ENCODE measurements around the gene ROBO3. TPM values are rescaled to one million over a fixed set of nuclear protein-coding genes. Genes with fewer than 3 reads are reported as not detected.

Gene ROBO3
- total RNA-seq, 1 experiment from 2014 or later = 6.2 TPM

- Histone ChIP-seq H3K9me3 (no peaks in the 10 kb centered on the region), H3K4me1 (0 out of 2 replicates have a peak, but pooled peaks cover 4% of the 10 kb centered on the region), H3K4me3 (ENCODE audit: low read depth, low read length) (no peak overlapping the region), H3K36me3 (ENCODE audit: control insufficient read depth, insufficient read depth, low read length) (no peaks in the 10 kb centered on the region), H3K27me3 (replicated peaks; ENCODE audit: control insufficient read depth, insufficient read depth, low read length) (peaks cover 4% of the 10 kb centered on the region)
- peak in 1 of 2 experiments; percentile 24 for DNase-seq
- intact Hi-C loops (cut with micrococcal nuclease; ENCODE audit: unreplicated experiment) = no loop called here
- CTCF ChIA-PET = interaction anchor here (1.2 to 1.6 kb wide), 9 partner anchors 9 to 206 kb away, joined by 4 to 37 read pairs (median 10); partner anchors contain the start of genes CCDC15, NRGN, SIAE and SPA17
- H3K9me3 Mint-ChIP-seq (ENCODE audit: unreplicated experiment) = no peaks in the 10 kb centered on the region
- TF ChIP-seq, protein P1, sequence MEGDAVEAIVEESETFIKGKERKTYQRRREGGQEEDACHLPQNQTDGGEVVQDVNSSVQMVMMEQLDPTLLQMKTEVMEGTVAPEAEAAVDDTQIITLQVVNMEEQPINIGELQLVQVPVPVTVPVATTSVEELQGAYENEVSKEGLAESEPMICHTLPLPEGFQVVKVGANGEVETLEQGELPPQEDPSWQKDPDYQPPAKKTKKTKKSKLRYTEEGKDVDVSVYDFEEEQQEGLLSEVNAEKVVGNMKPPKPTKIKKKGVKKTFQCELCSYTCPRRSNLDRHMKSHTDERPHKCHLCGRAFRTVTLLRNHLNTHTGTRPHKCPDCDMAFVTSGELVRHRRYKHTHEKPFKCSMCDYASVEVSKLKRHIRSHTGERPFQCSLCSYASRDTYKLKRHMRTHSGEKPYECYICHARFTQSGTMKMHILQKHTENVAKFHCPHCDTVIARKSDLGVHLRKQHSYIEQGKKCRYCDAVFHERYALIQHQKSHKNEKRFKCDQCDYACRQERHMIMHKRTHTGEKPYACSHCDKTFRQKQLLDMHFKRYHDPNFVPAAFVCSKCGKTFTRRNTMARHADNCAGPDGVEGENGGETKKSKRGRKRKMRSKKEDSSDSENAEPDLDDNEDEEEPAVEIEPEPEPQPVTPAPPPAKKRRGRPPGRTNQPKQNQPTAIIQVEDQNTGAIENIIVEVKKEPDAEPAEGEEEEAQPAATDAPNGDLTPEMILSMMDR (IDR thresholded peaks at IDR 0.05; ENCODE audit: insufficient read depth in 1 of 2, low read depth in 1 of 2, low read length in 1 of 2, severe bottlenecking in 1 of 2, unreplicated experiment in 1 of 2) = no peak
- POLR2A ChIA-PET = interaction anchor here (1.5 kb wide), 1 partner anchor 253 kb away, joined by 5 read pairs; the partner anchor contains the start of gene TBRG1
- H3K36me3 Mint-ChIP-seq (ENCODE audit: insufficient read depth, unreplicated experiment) = no peaks in the 10 kb centered on the region
- H3K4me1 Mint-ChIP-seq (ENCODE audit: low read depth, unreplicated experiment) = peaks cover 12% of the 10 kb centered on the region
- no TSS peak for BruUV-seq (replicated peaks)
- no peak overlapping the region for H3K27ac Mint-ChIP-seq (ENCODE audit: unreplicated experiment)
- H3K4me3 Mint-ChIP-seq (ENCODE audit: unreplicated experiment) = peak overlapping the region; percentile 80
- peaks cover 22% of the 10 kb centered on the region for H3K27me3 Mint-ChIP-seq (ENCODE audit: insufficient read depth, unreplicated experiment)
Measured at GRCh38 chr11:124875401-124875800, 10.2 kb downstream of the ROBO3 start.

DNA sequence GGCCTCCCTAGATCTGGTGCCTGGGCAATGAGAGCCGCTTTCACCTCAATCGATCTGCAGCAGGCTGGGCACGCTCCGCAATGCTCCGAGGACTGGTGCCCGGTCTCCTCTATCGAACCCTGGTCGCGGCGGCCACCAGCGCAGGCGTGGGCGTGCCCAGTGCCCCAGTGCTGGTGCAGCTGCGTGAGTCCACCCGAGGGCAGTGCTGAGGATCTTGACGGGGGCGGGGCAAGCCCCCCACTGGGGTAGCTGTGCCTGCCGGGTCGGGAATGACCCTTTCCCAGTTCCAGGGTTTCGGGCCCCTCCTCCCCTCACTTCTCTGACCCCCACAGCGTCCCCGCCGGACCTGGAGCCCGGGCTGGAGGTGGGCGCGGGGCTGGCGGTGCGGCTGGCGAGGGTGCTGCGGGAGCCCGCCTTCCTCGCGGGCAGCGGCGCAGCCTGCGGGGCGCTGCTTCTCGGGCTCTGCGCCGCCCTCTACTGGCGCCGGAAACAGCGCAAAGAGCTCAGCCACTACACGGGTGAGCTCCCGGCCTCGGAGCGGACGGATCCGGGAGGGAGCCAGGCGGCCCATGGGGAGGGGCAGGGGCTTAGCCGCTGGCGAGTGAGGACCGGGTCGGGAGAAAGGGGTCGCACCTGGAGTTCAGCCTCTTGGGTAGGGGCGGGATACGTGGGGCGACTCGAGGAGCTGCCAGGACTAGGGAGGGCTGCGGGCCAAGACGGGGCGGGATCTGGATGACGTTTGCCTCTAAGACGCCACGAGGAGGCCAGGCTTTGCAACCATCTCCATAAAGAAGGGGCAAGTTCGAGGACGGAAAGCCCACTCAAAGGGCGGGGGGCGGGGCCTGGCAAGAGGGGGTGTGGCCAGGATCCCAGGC lies 10.9 kb downstream of the ROBO3 start:
- intact Hi-C loops (cut with micrococcal nuclease; ENCODE audit: unreplicated experiment) = loop anchor here (1.0 kb wide), 1 partner anchor 78 kb away; the partner anchor contains the start of gene CCDC15
- Histone ChIP-seq H3K36me3 (ENCODE audit: control insufficient read depth, insufficient read depth, low read length) (no peaks in the 10 kb centered on the region), H3K27me3 (replicated peaks; ENCODE audit: control insufficient read depth, insufficient read depth, low read length) (peaks cover 4% of the 10 kb centered on the region), H3K4me1 (0 out of 2 replicates have a peak, but pooled peaks cover 4% of the 10 kb centered on the region), H3K4me3 (ENCODE audit: low read depth, low read length) (peak overlapping the region; percentile 62), H3K9me3 (no peaks in the 10 kb centered on the region)
- Mint-ChIP-seq H3K27ac (ENCODE audit: unreplicated experiment) (peak overlapping the region; percentile 83), H3K9me3 (ENCODE audit: unreplicated experiment) (no peaks in the 10 kb centered on the region), H3K4me1 (ENCODE audit: low read depth, unreplicated experiment) (peaks cover 12% of the 10 kb centered on the region), H3K4me3 (ENCODE audit: unreplicated experiment) (peak overlapping the region; percentile 80), H3K36me3 (ENCODE audit: insufficient read depth, unreplicated experiment) (no peaks in the 10 kb centered on the region), H3K27me3 (ENCODE audit: insufficient read depth, unreplicated experiment) (peaks cover 16% of the 10 kb centered on the region)
- POLR2A ChIA-PET = interaction anchor here (0.8 to 1.5 kb wide), 4 partner anchors 10 to 253 kb away, joined by 3 to 5 read pairs (median 4); partner anchors contain the start of gene TBRG1
- peak; percentile 86 to 93 for DNase-seq
- CTCF ChIA-PET = interaction anchor here (0.6 to 1.5 kb wide), 34 partner anchors 9 to 557 kb away, joined by 3 to 37 read pairs (median 6); partner anchors contain the start of genes CCDC15, NRGN, ROBO4 and SIAE
- TF ChIP-seq, protein P1 (IDR thresholded peaks at IDR 0.05; ENCODE audit: insufficient read depth in 1 of 2, low read depth in 1 of 2, low read length in 1 of 2, severe bottlenecking in 1 of 2, unreplicated experiment in 1 of 2) = peak; percentile 92 to 97
- no TSS peak for BruUV-seq (replicated peaks)
